ENCODE data around the gene COL8A1.

GRCh38 chr3:99747915-99748314 lies 109.5 kb downstream of the COL8A1 start:
- TF ChIP-seq CTCF (conservative IDR thresholded peaks at IDR 0.05 in 1 of 2, IDR thresholded peaks at IDR 0.05 in 1 of 2; ENCODE audit: extremely low read depth in 1 of 2, insufficient read depth in 1 of 2, low read depth in 1 of 2, low read length in 2 of 2), result peak; percentile 46 to 68
- no peak for TF ChIP-seq EZH2 (IDR thresholded peaks at IDR 0.05; ENCODE audit: borderline replicate concordance, low read length)
